Gastrocnemius medialis (tissue), 4 donors: ENCODE data around the gene CHST9. TPM values are rescaled to one million over a fixed set of nuclear protein-coding genes. Genes with fewer than 3 reads are reported as not detected.

Experiments used
- ATAC-seq, 2 donors: fragments of 150-250 bp; one replicate each; pipeline ENCODE4 v1.9.1; 2016
- DNase-seq, 2 donors: peaks; one replicate each; pipeline ENCODE4 v3.0.0-alpha.2; 2019
- H3K27ac ChIP-seq, 4 donors: fragments of 200-600 bp; sonication (generic); 1 replicate in 1 of 4; 2 replicates in 3 of 4; pipeline ENCODE4 v1.5.1; 2016 to 2018; ENCODE audit warnings: mild to moderate bottlenecking in 2 of 4, moderate library complexity in 1 of 4
- H3K27me3 ChIP-seq, 3 donors: fragments of 200-600 bp; sonication (generic) in 2 of 3; 1 replicate in 1 of 3; 2 replicates in 2 of 3; pipeline versions ENCODE4 v1.5.1 to v1.6.0; 2016 to 2019; ENCODE audit warnings: mild to moderate bottlenecking in 1 of 3, moderate library complexity in 1 of 3
- H3K36me3 ChIP-seq, 2 donors: fragments of 200-600 bp; sonication (generic) in 1 of 2; one replicate each; pipeline ENCODE4 v1.5.1; 2017 to 2018
- H3K4me1 ChIP-seq, 2 donors: fragments of 200-600 bp; sonication (generic) in 1 of 2; one replicate each; pipeline ENCODE4 v1.5.1; 2016 to 2017; ENCODE audit warnings: mild to moderate bottlenecking in 2 of 2
- H3K4me3 ChIP-seq, 4 donors: fragments of 200-600 bp; sonication (generic) in 3 of 4; 1 replicate in 1 of 4; 2 replicates in 3 of 4; pipeline ENCODE4 v1.5.1; 2016 to 2019; ENCODE audit warnings: mild to moderate bottlenecking in 2 of 4
- H3K9me3 ChIP-seq, 3 donors: fragments of 200-600 bp; sonication (generic) in 2 of 3; 1 replicate in 1 of 3; 2 replicates in 2 of 3; pipeline ENCODE4 v1.5.1; 2016 to 2019
- POLR2A ChIP-seq, 2 donors: fragments of 450-650 bp; IDR thresholded peaks; one replicate each; pipeline ENCODE4 v1.6.1; 2017; ENCODE audit warnings: antibody characterized with exemption in 2 of 2, mild to moderate bottlenecking in 2 of 2, moderate library complexity in 2 of 2
- in situ Hi-C, 4 donors: fragments of 200-750 bp; cut with MboI; loops; one replicate each; pipeline versions ENCODE4 v1.15.0 to v1.8.0; 2017; ENCODE audit warnings: low sequenced_read_pairs in 4 of 4
- intact Hi-C: fragments of 100-400 bp; cut with DNase I; formaldehyde crosslinking; loops from one replicate; pipeline ENCODE4 v1.15.1; 2023; ENCODE audit warnings: low total_unique reads
- total RNA-seq, 4 donors: library from RNA; depleted of rRNA; stranded (reverse); fragments of >200 nt; gene quantifications; one replicate each; pipeline versions ENCODE4 v1.1.0 to v1.2.3, GENCODE V29; 2016
- TF ChIP-seq, protein P1 (sequence below), 5 experiments: fragments of 450-650 bp in 3 of 5; fragments of 200-600 bp in 2 of 5; sonication (generic) in 2 of 5; IDR thresholded peaks in 4 of 5; conservative IDR thresholded peaks in 1 of 5; 1 replicate in 4 of 5; 2 replicates in 1 of 5; pipeline ENCODE4 v1.5.1; 2016 to 2019; ENCODE audit warnings: antibody characterized with exemption in 5 of 5, mild to moderate bottlenecking in 3 of 5, moderate library complexity in 3 of 5

The CHST9 gene
- total RNA-seq, 4 donors from 2014 or later, result 0.07 TPM; not detected in 3

DNA sequence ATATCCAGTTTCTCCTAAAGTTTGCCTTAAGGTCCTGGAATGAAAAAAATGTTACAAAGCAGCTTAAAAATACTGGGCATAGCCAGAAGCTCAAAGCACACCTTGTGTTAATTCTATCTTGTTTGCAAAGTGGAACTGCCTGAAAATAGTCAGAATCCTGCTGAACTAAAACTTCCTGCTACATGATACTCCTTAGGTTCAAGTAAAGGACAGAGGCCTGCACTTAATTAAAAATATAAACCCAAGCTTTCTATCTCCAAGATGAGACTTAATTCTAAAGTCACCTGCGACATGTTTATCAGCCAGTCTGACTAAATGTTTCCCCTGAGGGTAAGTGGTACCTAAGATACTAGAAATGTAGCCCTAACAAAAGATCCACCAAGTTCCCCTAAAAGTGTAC, 103.4 kb downstream of the CHST9 start:
- DNase-seq (no peak), ATAC-seq (no peak)
- no peaks in the 10 kb centered on the region for H3K27me3 ChIP-seq
- in situ Hi-C loops (no loop called here), intact Hi-C loops (no loop called here)
- no peak overlapping the region for H3K4me3 ChIP-seq
- TF ChIP-seq, protein P1, sequence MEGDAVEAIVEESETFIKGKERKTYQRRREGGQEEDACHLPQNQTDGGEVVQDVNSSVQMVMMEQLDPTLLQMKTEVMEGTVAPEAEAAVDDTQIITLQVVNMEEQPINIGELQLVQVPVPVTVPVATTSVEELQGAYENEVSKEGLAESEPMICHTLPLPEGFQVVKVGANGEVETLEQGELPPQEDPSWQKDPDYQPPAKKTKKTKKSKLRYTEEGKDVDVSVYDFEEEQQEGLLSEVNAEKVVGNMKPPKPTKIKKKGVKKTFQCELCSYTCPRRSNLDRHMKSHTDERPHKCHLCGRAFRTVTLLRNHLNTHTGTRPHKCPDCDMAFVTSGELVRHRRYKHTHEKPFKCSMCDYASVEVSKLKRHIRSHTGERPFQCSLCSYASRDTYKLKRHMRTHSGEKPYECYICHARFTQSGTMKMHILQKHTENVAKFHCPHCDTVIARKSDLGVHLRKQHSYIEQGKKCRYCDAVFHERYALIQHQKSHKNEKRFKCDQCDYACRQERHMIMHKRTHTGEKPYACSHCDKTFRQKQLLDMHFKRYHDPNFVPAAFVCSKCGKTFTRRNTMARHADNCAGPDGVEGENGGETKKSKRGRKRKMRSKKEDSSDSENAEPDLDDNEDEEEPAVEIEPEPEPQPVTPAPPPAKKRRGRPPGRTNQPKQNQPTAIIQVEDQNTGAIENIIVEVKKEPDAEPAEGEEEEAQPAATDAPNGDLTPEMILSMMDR (IDR thresholded peaks at IDR 0.05 in 4 of 5, conservative IDR thresholded peaks at IDR 0.05 in 1 of 5), result no peak
- H3K36me3 ChIP-seq, result no peaks in the 10 kb centered on the region
- no peaks in the 10 kb centered on the region for H3K9me3 ChIP-seq
- no peak overlapping the region for H3K27ac ChIP-seq
- no peaks in the 10 kb centered on the region for H3K4me1 ChIP-seq

DNA sequence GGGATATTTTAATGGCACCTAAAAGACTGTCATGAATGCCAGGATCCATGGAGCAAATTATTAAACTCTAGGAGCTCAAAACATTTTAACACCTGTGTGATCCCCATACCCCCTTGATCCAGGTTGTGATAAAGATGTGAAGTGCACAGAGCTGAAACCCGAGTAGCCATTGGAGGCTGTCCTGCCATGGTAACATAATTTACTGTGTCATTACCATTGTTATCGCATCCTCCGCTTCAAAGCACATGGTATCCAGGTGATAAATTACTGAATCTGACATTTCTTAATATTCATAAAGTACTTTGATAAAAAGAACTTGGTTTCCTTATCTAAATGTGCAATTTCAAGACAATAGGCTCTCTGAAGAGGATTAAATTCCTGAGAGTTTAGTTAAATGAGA, 109.3 kb downstream of the CHST9 start:
- in situ Hi-C loops, result no loop called here
- no peak for ATAC-seq
- no peaks in the 10 kb centered on the region for H3K4me1 ChIP-seq
- H3K4me3 ChIP-seq, result no peak overlapping the region
- H3K27me3 ChIP-seq, result no peaks in the 10 kb centered on the region
- intact Hi-C loops, result no loop called here
- no peaks in the 10 kb centered on the region for H3K36me3 ChIP-seq
- no peak for DNase-seq
- H3K27ac ChIP-seq, result no peak overlapping the region
- TF ChIP-seq, protein P1 (IDR thresholded peaks at IDR 0.05 in 4 of 5, conservative IDR thresholded peaks at IDR 0.05 in 1 of 5), result no peak
- no peak for TF ChIP-seq POLR2A (IDR thresholded peaks at IDR 0.05)
- no peaks in the 10 kb centered on the region for H3K9me3 ChIP-seq

- in situ Hi-C loops (no loop called here), intact Hi-C loops (no loop called here)
- no peak for TF ChIP-seq POLR2A (IDR thresholded peaks at IDR 0.05)
- TF ChIP-seq, protein P1 (IDR thresholded peaks at IDR 0.05 in 4 of 5, conservative IDR thresholded peaks at IDR 0.05 in 1 of 5), result no peak
- ATAC-seq, result no peak
- H3K9me3 ChIP-seq, result no peaks in the 10 kb centered on the region
- H3K4me1 ChIP-seq, result no peaks in the 10 kb centered on the region
- no peaks in the 10 kb centered on the region for H3K36me3 ChIP-seq
- no peaks in the 10 kb centered on the region for H3K27me3 ChIP-seq
- DNase-seq, result no peak
- no peak overlapping the region for H3K4me3 ChIP-seq
- H3K27ac ChIP-seq, result no peak overlapping the region
Measured at GRCh38 chr18:27073404-27073830, 111.7 kb downstream of the CHST9 start.

DNA sequence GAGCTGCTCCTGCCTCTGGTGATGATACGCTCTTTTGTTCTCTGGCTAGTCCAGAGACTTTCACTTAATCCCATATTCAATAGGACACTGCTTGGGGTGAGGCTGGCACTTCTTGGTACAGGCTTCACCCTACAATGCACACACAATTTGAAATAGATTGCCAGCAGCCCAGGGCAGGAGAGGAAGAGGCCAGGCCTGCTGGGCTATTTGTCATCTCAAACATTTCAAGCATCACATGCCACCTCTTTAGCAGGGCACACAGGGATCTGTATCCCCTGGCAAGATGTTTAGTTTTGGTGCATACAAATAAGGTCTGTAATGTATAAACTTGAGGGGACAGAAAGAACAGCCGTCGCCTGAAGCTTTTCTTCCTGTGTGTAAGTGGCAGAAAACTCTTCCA, 120.4 kb downstream of the CHST9 start:
- Histone ChIP-seq H3K36me3 (no peaks in the 10 kb centered on the region), H3K4me1 (no peaks in the 10 kb centered on the region), H3K27ac (no peak overlapping the region), H3K9me3 (no peaks in the 10 kb centered on the region), H3K4me3 (no peak overlapping the region), H3K27me3 (no peaks in the 10 kb centered on the region)
- intact Hi-C loops (no loop called here), in situ Hi-C loops (no loop called here)
- DNase-seq (no peak), ATAC-seq (no peak)
- TF ChIP-seq POLR2A (IDR thresholded peaks at IDR 0.05), result no peak
- TF ChIP-seq, protein P1 (IDR thresholded peaks at IDR 0.05 in 4 of 5, conservative IDR thresholded peaks at IDR 0.05 in 1 of 5), result no peak

DNA sequence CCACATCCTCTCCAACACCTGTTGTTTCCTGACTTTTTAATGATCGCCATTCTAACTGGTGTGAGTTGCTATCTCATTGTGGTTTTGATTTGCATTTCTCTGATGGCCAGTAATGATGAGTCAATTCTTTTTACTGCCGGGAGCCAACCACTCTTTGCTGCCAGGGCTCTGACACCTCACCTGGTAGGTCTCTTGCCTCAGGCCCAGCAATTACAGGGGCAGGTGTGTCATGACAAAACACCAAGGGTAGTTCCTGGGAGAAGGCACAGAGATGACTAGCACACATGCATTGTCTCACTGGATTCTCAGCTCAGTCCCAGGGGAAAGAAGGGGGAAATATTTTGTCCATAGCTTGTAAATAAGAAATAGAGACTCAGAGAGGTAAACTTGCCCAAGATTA, 122.3 kb downstream of the CHST9 start:
- Histone ChIP-seq H3K27ac (no peak overlapping the region), H3K36me3 (no peaks in the 10 kb centered on the region), H3K9me3 (no peaks in the 10 kb centered on the region), H3K4me3 (no peak overlapping the region), H3K4me1 (peaks cover 9 to 12% of the 10 kb centered on the region in 2 donors), H3K27me3 (no peaks in the 10 kb centered on the region)
- no peak for ATAC-seq
- intact Hi-C loops (no loop called here), in situ Hi-C loops (no loop called here)
- no peak for DNase-seq
- TF ChIP-seq POLR2A (IDR thresholded peaks at IDR 0.05), result no peak
- TF ChIP-seq, protein P1 (IDR thresholded peaks at IDR 0.05 in 4 of 5, conservative IDR thresholded peaks at IDR 0.05 in 1 of 5), result no peak
